ENCODE results near the gene CALU. TPM values are rescaled to one million over a fixed set of nuclear protein-coding genes. Genes with fewer than 3 reads are reported as not detected.

The CALU gene
- total RNA-seq, 2 experiments from 2014 or later, result 28.4 to 29.9 TPM

GRCh38 chr7:128732521-128733277 is 6.5 kb upstream of the CALU start:
- CTCF ChIA-PET, result no interaction called here
- H3K4me1 Mint-ChIP-seq (ENCODE audit: low read depth), result peaks cover under 1% of the 10 kb centered on the region
- H3K4me3 Mint-ChIP-seq, result no peak overlapping the region

GRCh38 chr7:128733278-128733645 is 5.9 kb upstream of the CALU start:
- intact Hi-C loops (cut with DNase I, micrococcal nuclease), result loop anchor here in 1 of 2 experiments (10.0 kb wide), 1 partner anchor 1078 kb away; the partner anchor contains the start of gene SND1
- DNase-seq (no peak), ATAC-seq (ENCODE audit: poor library complexity) (no peak)
- no peaks in the 10 kb centered on the region for H3K27me3 ChIP-seq (ENCODE audit: control insufficient read depth in 1 of 2, insufficient read depth in 2 of 2, low read length in 2 of 2)
- no peak overlapping the region for H3K27ac ChIP-seq (ENCODE audit: low read depth in 1 of 2, low read length in 2 of 2)
- no peaks in the 10 kb centered on the region for H3K9me3 ChIP-seq (ENCODE audit: control insufficient read depth in 1 of 2, insufficient read depth in 1 of 2, low read length in 2 of 2)
- Mint-ChIP-seq H3K27me3 (peaks cover 11% of the 10 kb centered on the region), H3K36me3 (ENCODE audit: low read depth) (no peaks in the 10 kb centered on the region), H3K27ac (no peak overlapping the region), H3K9me3 (no peaks in the 10 kb centered on the region), H3K4me1 (ENCODE audit: low read depth) (peaks cover 6% of the 10 kb centered on the region), H3K4me3 (no peak overlapping the region)
- POLR2A ChIA-PET, result no interaction called here
- TF ChIP-seq CTCF (IDR thresholded peaks at IDR 0.05), result no peak
- no peaks in the 10 kb centered on the region for H3K36me3 ChIP-seq (ENCODE audit: insufficient read depth, low read length)
- peaks cover 2% of the 10 kb centered on the region for H3K4me1 ChIP-seq (ENCODE audit: insufficient read depth, low read length)
- CTCF ChIA-PET, result no interaction called here
- no peak overlapping the region for H3K4me3 ChIP-seq (ENCODE audit: low read length)

More at GRCh38 chr7:128732521-128733277, 6.5 kb upstream of the CALU start:
- Mint-ChIP-seq H3K27me3 (peaks cover 13% of the 10 kb centered on the region), H3K36me3 (ENCODE audit: low read depth) (no peaks in the 10 kb centered on the region), H3K27ac (no peak overlapping the region), H3K9me3 (no peaks in the 10 kb centered on the region)
- DNase-seq (no peak), ATAC-seq (ENCODE audit: poor library complexity) (no peak)
- H3K9me3 ChIP-seq (ENCODE audit: control insufficient read depth in 1 of 2, insufficient read depth in 1 of 2, low read length in 2 of 2), result no peaks in the 10 kb centered on the region
- POLR2A ChIA-PET, result no interaction called here
- no peak overlapping the region for H3K4me3 ChIP-seq (ENCODE audit: low read length)
- H3K4me1 ChIP-seq (ENCODE audit: insufficient read depth, low read length), result no peaks in the 10 kb centered on the region
- H3K27ac ChIP-seq (ENCODE audit: low read depth in 1 of 2, low read length in 2 of 2), result no peak overlapping the region
- intact Hi-C loops (cut with DNase I, micrococcal nuclease), result loop anchor here in 1 of 2 experiments (10.0 kb wide), 1 partner anchor 1078 kb away; the partner anchor contains the start of gene SND1
- H3K27me3 ChIP-seq (ENCODE audit: control insufficient read depth in 1 of 2, insufficient read depth in 2 of 2, low read length in 2 of 2), result no peaks in the 10 kb centered on the region
- TF ChIP-seq CTCF (IDR thresholded peaks at IDR 0.05), result no peak
- H3K36me3 ChIP-seq (ENCODE audit: insufficient read depth, low read length), result no peaks in the 10 kb centered on the region

GRCh38 chr7:128734890-128735289 is 4.3 kb upstream of the CALU start:
- ATAC-seq (ENCODE audit: poor library complexity), result no peak
- POLR2A ChIA-PET, result no interaction called here
- H3K9me3 Mint-ChIP-seq, result no peaks in the 10 kb centered on the region
- DNase-seq, result no peak
- CTCF ChIA-PET, result no interaction called here
- no peak overlapping the region for H3K27ac ChIP-seq (ENCODE audit: low read depth in 1 of 2, low read length in 2 of 2)
- TF ChIP-seq CTCF (IDR thresholded peaks at IDR 0.05), result no peak
- H3K27me3 ChIP-seq (ENCODE audit: control insufficient read depth in 1 of 2, insufficient read depth in 2 of 2, low read length in 2 of 2), result no peaks in the 10 kb centered on the region
- H3K27me3 Mint-ChIP-seq, result peaks cover 11% of the 10 kb centered on the region
- no peak overlapping the region for H3K4me3 ChIP-seq (ENCODE audit: low read length)
- peaks cover 14% of the 10 kb centered on the region for H3K36me3 Mint-ChIP-seq (ENCODE audit: low read depth)
- no peak overlapping the region for H3K27ac Mint-ChIP-seq
- H3K4me1 Mint-ChIP-seq (ENCODE audit: low read depth), result peaks cover 16% of the 10 kb centered on the region
- no peak overlapping the region for H3K4me3 Mint-ChIP-seq
- no peaks in the 10 kb centered on the region for H3K36me3 ChIP-seq (ENCODE audit: insufficient read depth, low read length)
- intact Hi-C loops (cut with DNase I, micrococcal nuclease), result loop anchor here in 1 of 2 experiments (5.0 to 10.0 kb wide), 2 partner anchors 127 to 1080 kb away; partner anchors contain the start of genes ATP6V1F and SND1
- H3K4me1 ChIP-seq (ENCODE audit: insufficient read depth, low read length), result peaks cover 10% of the 10 kb centered on the region
- H3K9me3 ChIP-seq (ENCODE audit: control insufficient read depth in 1 of 2, insufficient read depth in 1 of 2, low read length in 2 of 2), result no peaks in the 10 kb centered on the region
